ENCODE data around the gene TWF2.

DNA sequence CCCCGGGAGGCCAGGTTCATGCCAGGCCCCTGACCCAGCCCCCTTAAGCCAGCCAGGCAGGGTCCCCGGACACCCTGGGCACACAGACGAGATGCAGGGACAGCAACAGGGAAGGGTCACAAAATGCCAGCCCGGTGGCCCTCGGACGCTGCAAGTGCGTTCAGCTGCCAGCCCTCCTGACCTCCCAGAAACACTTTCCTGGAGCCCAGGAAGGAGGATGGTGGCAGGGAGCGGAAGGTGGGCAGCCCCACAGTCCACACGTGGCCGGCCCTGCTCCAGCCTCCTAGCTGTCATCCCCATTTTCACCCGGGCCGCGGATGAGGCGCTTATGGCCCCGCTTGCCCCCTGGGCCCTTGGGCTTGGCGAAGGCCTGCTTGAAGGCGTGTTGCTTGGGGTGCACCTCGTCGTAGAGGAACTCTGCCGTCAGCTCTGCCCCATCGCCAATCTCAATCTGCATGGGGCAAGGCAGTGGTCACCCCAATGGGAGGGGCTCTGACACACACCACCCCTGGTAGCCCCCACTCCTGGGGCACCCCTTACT lies 10.1 kb downstream of the TWF2 start:
- no peak for TF ChIP-seq CTCF (conservative IDR thresholded peaks at IDR 0.05)
- no peak for TF ChIP-seq EZH2 (IDR thresholded peaks at IDR 0.05; ENCODE audit: low read depth)
